OCI-LY7 (cell line): Measurements from ENCODE around the gene SLC12A8. TPM values are rescaled to one million over a fixed set of nuclear protein-coding genes. Genes with fewer than 3 reads are reported as not detected.

ENCODE experiments used
- BruUV-seq: library from RNA; stranded (reverse); fragments of 400-500 nt; replicated peaks from 2 replicates; lab custom pipeline; 2021; lab: Mats Ljungman, UMichigan
- CTCF ChIA-PET: fragments of 300-600 bp; sonication (Branson Sonifier 250); formaldehyde crosslinking; loops from one replicate; lab custom pipeline; 2022; ENCODE audit warnings: antibody characterized with exemption; ENCODE audit not compliant: unreplicated experiment; lab: Charles Lee
- POLR2A ChIA-PET: fragments of 300-600 bp; sonication (Branson Sonifier 250); formaldehyde crosslinking; loops from one replicate; lab custom pipeline; 2022; ENCODE audit warnings: antibody characterized with exemption; lab: Charles Lee
- DNase-seq: peaks from one replicate; pipeline ENCODE4 v3.0.0-alpha.2; 2015; ENCODE audit warnings: low spot score
- H2AFZ ChIP-seq: fragments of 200-600 bp; sonication (generic), shearing (Covaris generic); 2 replicates; pipeline ENCODE4 v1.6.1; 2014; ENCODE audit warnings: mild to moderate bottlenecking, antibody characterized with exemption, low read length, moderate library complexity
- H3K27ac ChIP-seq: fragments of 200-600 bp; sonication (generic); 2 replicates; pipeline ENCODE4 v1.5.1; 2014; ENCODE audit warnings: mixed run types, low read depth, mild to moderate bottlenecking, moderate library complexity, low read length, inconsistent platforms; ENCODE audit not compliant: poor library complexity, severe bottlenecking
- H3K36me3 ChIP-seq: fragments of 200-600 bp; sonication (generic); 2 replicates; pipeline ENCODE4 v1.6.1; 2014; ENCODE audit warnings: mild to moderate bottlenecking, antibody characterized with exemption, low read length, moderate library complexity, mixed read lengths; ENCODE audit not compliant: insufficient read depth
- H3K4me1 ChIP-seq: fragments of 200-600 bp; sonication (generic); 2 replicates; pipeline ENCODE4 v1.5.1; 2014; ENCODE audit warnings: mild to moderate bottlenecking, low read length; ENCODE audit not compliant: insufficient read depth, poor library complexity, severe bottlenecking
- H3K4me2 ChIP-seq: fragments of 200-600 bp; sonication (generic); 2 replicates; pipeline ENCODE4 v1.6.1; 2014; ENCODE audit warnings: mild to moderate bottlenecking, low read length
- H3K4me3 ChIP-seq: fragments of 200-600 bp; sonication (generic); 2 replicates; pipeline ENCODE4 v1.5.1; 2014; ENCODE audit warnings: mild to moderate bottlenecking, low read depth, low read length; ENCODE audit not compliant: poor library complexity, severe bottlenecking
- H3K79me2 ChIP-seq: fragments of 200-600 bp; sonication (generic); 2 replicates; pipeline ENCODE4 v1.6.1; 2016; ENCODE audit warnings: low read depth, mild to moderate bottlenecking, low read length, moderate library complexity, mixed read lengths; ENCODE audit not compliant: insufficient read depth
- H3K9me2 ChIP-seq: fragments of 200-600 bp; sonication (generic); 2 replicates; pipeline ENCODE4 v1.6.1; 2016; ENCODE audit warnings: mild to moderate bottlenecking, low read length, mixed read lengths; ENCODE audit not compliant: insufficient read depth
- H3K9me3 ChIP-seq: fragments of 200-600 bp; sonication (generic); 2 replicates; pipeline ENCODE4 v1.6.1; 2014; ENCODE audit warnings: mild to moderate bottlenecking, mixed run types, low read length, mixed read lengths
- H4K20me1 ChIP-seq: fragments of 200-600 bp; sonication (generic); 2 replicates; pipeline ENCODE4 v1.6.1; 2014; ENCODE audit warnings: mild to moderate bottlenecking, antibody characterized with exemption, low read length, moderate library complexity, mixed read lengths; ENCODE audit not compliant: insufficient read depth
- EZH2phosphoT487 ChIP-seq: fragments of 200-600 bp; sonication (generic); IDR thresholded peaks from 2 replicates; pipeline ENCODE4 v1.6.1; 2018; ENCODE audit warnings: low read depth, borderline replicate concordance, mild to moderate bottlenecking, mixed run types, antibody characterized with exemption, low read length, moderate library complexity, mixed read lengths
- intact Hi-C: fragments of 100-400 bp; cut with micrococcal nuclease; formaldehyde crosslinking; loops from one replicate; pipeline ENCODE4 v1.10.0; 2022; ENCODE audit not compliant: unreplicated experiment
- total RNA-seq, 2 experiments: library from RNA; depleted of rRNA in 1 of 2; stranded (reverse); fragments of >200 nt in 1 of 2; shearing (Covaris generic) in 1 of 2; gene quantifications; 2 replicates each; pipeline ENCODE4 v1.2.3, GENCODE V29; 2014 to 2022
- TF ChIP-seq, protein P1 (sequence below): fragments of 200-600 bp; sonication (generic); conservative IDR thresholded peaks from 2 replicates; pipeline ENCODE4 v1.5.1; 2014; ENCODE audit warnings: mild to moderate bottlenecking, antibody characterized with exemption, low read length, moderate library complexity, mixed read lengths

The SLC12A8 gene
- total RNA-seq, 2 experiments from 2014 or later, result 0.84 to 1.0 TPM

- Histone ChIP-seq H3K36me3 (no peaks in the 10 kb centered on the region), H3K4me1 (peaks cover 20% of the 10 kb centered on the region), H3K9me3 (no peaks in the 10 kb centered on the region), H3K79me2 (no peaks in the 10 kb centered on the region), H3K27ac (no peak overlapping the region), H3K9me2 (no peaks in the 10 kb centered on the region), H3K4me3 (peak overlapping the region; percentile 80), H2AFZ (peak overlapping the region; percentile 76), H4K20me1 (no peaks in the 10 kb centered on the region; the same call in 1 of the 2 replicates), H3K4me2 (peak overlapping the region; percentile 84)
- DNase-seq, result peak; percentile 21
- TSS peak; percentile 88 for BruUV-seq
- ChIA-PET POLR2A (no interaction called here), CTCF (no interaction called here)
- intact Hi-C loops, result loop anchor here (10.0 kb wide), 1 partner anchor 540 kb away; the partner anchor contains the start of gene OSBPL11
- TF ChIP-seq, protein P1, sequence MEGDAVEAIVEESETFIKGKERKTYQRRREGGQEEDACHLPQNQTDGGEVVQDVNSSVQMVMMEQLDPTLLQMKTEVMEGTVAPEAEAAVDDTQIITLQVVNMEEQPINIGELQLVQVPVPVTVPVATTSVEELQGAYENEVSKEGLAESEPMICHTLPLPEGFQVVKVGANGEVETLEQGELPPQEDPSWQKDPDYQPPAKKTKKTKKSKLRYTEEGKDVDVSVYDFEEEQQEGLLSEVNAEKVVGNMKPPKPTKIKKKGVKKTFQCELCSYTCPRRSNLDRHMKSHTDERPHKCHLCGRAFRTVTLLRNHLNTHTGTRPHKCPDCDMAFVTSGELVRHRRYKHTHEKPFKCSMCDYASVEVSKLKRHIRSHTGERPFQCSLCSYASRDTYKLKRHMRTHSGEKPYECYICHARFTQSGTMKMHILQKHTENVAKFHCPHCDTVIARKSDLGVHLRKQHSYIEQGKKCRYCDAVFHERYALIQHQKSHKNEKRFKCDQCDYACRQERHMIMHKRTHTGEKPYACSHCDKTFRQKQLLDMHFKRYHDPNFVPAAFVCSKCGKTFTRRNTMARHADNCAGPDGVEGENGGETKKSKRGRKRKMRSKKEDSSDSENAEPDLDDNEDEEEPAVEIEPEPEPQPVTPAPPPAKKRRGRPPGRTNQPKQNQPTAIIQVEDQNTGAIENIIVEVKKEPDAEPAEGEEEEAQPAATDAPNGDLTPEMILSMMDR, result no peak
- no peak for TF ChIP-seq EZH2phosphoT487
Measured at GRCh38 chr3:125054449-125055329, 157.9 kb downstream of the SLC12A8 start.

DNA sequence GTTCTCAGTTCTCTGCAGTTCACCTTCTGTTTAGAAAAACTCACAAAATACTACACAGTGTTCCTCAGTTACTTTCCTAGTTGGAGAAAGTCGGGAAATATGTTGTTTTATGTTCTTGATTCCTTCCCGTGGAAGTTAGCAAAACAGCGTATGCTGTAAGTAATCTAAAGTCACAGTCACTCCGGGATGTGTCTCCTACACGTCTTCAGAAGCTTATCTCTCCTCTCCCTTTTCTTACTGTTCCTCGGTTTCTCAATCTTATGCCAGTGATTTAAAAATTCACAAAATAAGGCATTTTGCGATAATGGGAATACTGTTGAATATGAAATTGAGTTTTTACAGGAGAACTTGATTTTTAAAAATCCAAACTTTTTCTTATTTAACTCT, 158.5 kb downstream of the SLC12A8 start:
- DNase-seq, result no peak
- ChIA-PET POLR2A (interaction anchor here (0.6 kb wide), 1 partner anchor 110 kb away, joined by 3 read pairs; no protein-coding TSS in a partner anchor), CTCF (no interaction called here)
- Histone ChIP-seq H2AFZ (peak overlapping the region; percentile 76; the same call in 1 of the 2 replicates), H4K20me1 (no peaks in the 10 kb centered on the region; the same call in 1 of the 2 replicates), H3K9me2 (no peaks in the 10 kb centered on the region), H3K9me3 (no peaks in the 10 kb centered on the region), H3K79me2 (no peaks in the 10 kb centered on the region), H3K4me1 (peaks cover 20% of the 10 kb centered on the region), H3K27ac (no peak overlapping the region), H3K4me2 (peak overlapping the region; percentile 84), H3K4me3 (peak overlapping the region; percentile 80), H3K36me3 (no peaks in the 10 kb centered on the region)
- BruUV-seq, result no TSS peak
- no peak for TF ChIP-seq EZH2phosphoT487
- intact Hi-C loops, result loop anchor here (10.0 kb wide), 1 partner anchor 541 kb away; the partner anchor contains the start of gene OSBPL11

GRCh38 chr3:125053304-125053699, 159.2 kb downstream of the SLC12A8 start:
- TF ChIP-seq EZH2phosphoT487, result no peak
- TF ChIP-seq, protein P1, result no peak
- ChIA-PET POLR2A (interaction anchor here (0.5 kb wide), 1 partner anchor 231 kb away, joined by 7 read pairs; no protein-coding TSS in a partner anchor), CTCF (no interaction called here)
- H2AFZ ChIP-seq, result no peak overlapping the region
- no peaks in the 10 kb centered on the region for H3K36me3 ChIP-seq
- H3K4me2 ChIP-seq, result no peak overlapping the region
- H3K9me2 ChIP-seq, result no peaks in the 10 kb centered on the region
- H3K4me3 ChIP-seq, result no peak overlapping the region
- H3K9me3 ChIP-seq, result no peaks in the 10 kb centered on the region
- intact Hi-C loops, result loop anchor here (10.0 kb wide), 1 partner anchor 541 kb away; the partner anchor contains the start of gene OSBPL11
- H4K20me1 ChIP-seq, result no peaks in the 10 kb centered on the region; the same call in 1 of the 2 replicates
- H3K4me1 ChIP-seq, result peaks cover 20% of the 10 kb centered on the region
- no TSS peak for BruUV-seq
- no peak for DNase-seq
- H3K27ac ChIP-seq, result no peak overlapping the region
- no peaks in the 10 kb centered on the region for H3K79me2 ChIP-seq
